Measurements from ENCODE around the gene RGR. TPM values are rescaled to one million over a fixed set of nuclear protein-coding genes. Genes with fewer than 3 reads are reported as not detected.
A peak's percentile ranks its signal among the peaks of the same experiment; 100 is the strongest.
"Not testable (repeated sequence)": the region's sequence is repeated elsewhere in the genome, so short reads cannot be mapped to it uniquely, and the experiment has no call there.

RGR gene
- total RNA-seq, 2 experiments from 2014 or later = not detected

DNA sequence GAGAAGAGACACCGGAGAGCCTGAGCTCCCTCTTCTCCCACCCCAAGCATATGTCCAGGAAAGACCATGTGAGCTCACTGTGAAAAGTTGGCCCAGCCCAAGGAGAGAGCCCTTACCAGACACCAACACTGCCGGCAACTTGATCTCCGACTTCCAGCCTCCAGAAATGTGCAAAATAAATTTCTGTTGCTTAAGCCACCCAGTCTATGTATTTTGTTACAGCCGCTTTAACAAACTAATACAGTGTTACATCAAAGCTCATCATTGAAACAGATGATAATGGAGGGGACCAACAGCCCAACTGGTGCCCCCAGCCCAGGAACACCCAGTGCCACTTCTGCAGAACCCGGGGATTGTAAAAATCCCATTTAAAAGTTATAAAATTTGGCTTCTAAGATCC lies 18.9 kb downstream of the RGR start:
- Mint-ChIP-seq H3K36me3 (no peaks in the 10 kb centered on the region), H3K27me3 (peaks cover 17% of the 10 kb centered on the region), H3K4me3 (no peak overlapping the region), H3K27ac (no peak overlapping the region), H3K9me3 (no peaks in the 10 kb centered on the region), H3K4me1 (ENCODE audit: low read depth) (peaks cover 24% of the 10 kb centered on the region)
- intact Hi-C loops (cut with micrococcal nuclease) = no loop called here
- POLR2A ChIA-PET = no interaction called here
- CTCF ChIA-PET = interaction anchor here (1.0 to 12.0 kb wide), 11 partner anchors 9 to 286 kb away, joined by 3 to 336 read pairs (median 7); partner anchors contain the start of gene CCSER2
- no peak for DNase-seq

DNA sequence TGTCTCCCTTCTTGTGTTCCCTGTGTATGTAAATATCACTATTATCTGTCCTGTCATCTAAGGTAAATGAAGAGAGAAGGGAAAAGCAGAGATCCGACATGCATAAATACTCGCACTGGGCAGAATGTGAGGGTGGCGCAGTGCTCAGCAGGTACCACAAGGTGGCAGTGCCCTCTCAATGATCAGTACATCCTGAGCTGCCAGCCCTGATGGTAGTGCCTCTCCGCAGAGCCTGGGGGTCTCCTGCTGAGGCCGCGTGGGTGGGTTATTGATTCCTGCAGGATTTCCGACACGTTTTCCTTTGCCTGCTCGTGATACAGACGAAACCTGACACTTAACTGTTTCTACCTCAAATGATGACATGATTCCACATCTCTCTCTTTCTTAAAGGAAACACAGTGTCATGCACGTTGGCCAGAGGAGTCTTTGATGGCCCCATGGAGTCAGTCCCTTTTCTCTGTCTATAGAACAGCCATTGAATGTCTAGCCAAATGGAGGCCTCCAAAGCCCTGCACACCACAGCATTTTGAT lies 19.8 kb downstream of the RGR start:
- no peaks in the 10 kb centered on the region for H3K36me3 Mint-ChIP-seq
- peaks cover 17% of the 10 kb centered on the region for H3K27me3 Mint-ChIP-seq
- peaks cover 28% of the 10 kb centered on the region for H3K4me1 Mint-ChIP-seq (ENCODE audit: low read depth)
- no peaks in the 10 kb centered on the region for H3K9me3 Mint-ChIP-seq
- ChIA-PET POLR2A (no interaction called here), CTCF (interaction anchor here (0.6 to 12.0 kb wide), 23 partner anchors 8 to 451 kb away, joined by 3 to 336 read pairs (median 4); partner anchors contain the start of gene CCSER2)
- H3K4me3 Mint-ChIP-seq = no peak overlapping the region
- peak; percentile 80 for DNase-seq
- intact Hi-C loops (cut with micrococcal nuclease) = loop anchor here (5.0 kb wide), 1 partner anchor 168 kb away; no protein-coding TSS in a partner anchor
- no peak overlapping the region for H3K27ac Mint-ChIP-seq

DNA sequence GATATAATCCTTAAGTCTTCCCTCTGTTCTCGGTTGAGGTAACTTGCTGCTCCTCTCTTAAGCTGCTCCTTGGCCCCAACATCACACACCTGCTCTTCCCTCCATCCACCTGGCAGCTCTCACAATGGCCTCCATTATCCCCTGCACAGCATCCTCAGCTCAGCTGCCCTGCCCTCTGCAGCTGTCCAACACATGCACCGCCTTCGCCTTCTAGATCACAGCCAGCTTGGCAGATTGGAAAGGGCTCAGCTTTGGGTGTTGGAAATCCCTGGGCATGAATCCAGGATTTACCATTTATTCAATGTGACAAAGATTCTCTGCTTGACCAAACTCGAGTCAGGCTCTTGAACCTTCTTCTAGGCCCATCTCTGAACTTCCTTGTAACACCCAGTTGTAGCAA lies 20.6 kb downstream of the RGR start:
- intact Hi-C loops (cut with micrococcal nuclease) = loop anchor here (5.0 kb wide), 1 partner anchor 167 kb away; no protein-coding TSS in a partner anchor
- Mint-ChIP-seq H3K27me3 (peaks cover 15% of the 10 kb centered on the region), H3K4me1 (ENCODE audit: low read depth) (peaks cover 32% of the 10 kb centered on the region), H3K36me3 (no peaks in the 10 kb centered on the region), H3K27ac (no peak overlapping the region), H3K9me3 (no peaks in the 10 kb centered on the region), H3K4me3 (no peak overlapping the region)
- no peak for DNase-seq
- POLR2A ChIA-PET = interaction anchor here (0.7 kb wide), 1 partner anchor 63 kb away, joined by 3 read pairs; the partner anchor contains the start of gene CCSER2
- CTCF ChIA-PET = interaction anchor here (0.6 to 12.0 kb wide), 15 partner anchors 9 to 284 kb away, joined by 3 to 336 read pairs (median 5); partner anchors contain the start of gene CCSER2

DNA sequence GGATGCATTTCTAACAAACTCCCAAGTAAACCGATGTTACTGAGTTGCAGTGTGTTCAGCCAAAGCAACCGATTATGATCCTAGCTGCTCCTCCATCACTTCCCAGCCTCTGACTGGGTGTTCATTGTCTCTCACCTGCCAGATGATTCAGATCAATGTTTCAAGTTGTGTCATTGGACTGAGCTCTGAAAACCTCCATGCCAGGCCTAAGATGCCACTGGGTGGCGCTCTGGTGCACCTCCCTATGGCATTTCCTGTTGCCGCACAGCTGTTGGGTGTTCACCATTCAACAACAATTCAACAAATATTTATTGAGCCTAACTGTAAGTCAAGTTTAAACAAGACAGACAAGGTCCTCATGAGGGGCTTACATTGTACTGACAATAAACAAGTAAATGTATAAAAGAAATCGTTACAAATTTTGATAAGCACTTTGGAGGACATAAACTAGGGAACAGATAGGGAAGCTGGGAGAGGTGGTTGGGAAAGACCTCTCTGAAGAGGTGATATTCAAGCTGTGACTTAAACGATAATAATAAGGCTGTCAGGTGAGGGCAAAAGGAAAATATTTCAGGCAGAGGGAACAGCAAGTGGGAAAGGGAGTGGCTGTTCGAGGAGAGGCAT lies 22.8 kb downstream of the RGR start:
- Mint-ChIP-seq H3K4me1 (ENCODE audit: low read depth) (peaks cover 36% of the 10 kb centered on the region), H3K4me3 (no peak overlapping the region), H3K9me3 (no peaks in the 10 kb centered on the region), H3K27ac (peak overlapping the region; percentile 5), H3K36me3 (no peaks in the 10 kb centered on the region), H3K27me3 (peaks cover 11% of the 10 kb centered on the region)
- intact Hi-C loops (cut with micrococcal nuclease) = loop anchor here (1.0 to 5.0 kb wide), 7 partner anchors 23 to 270 kb away; no protein-coding TSS in a partner anchor
- peak; percentile 94 for DNase-seq
- ChIA-PET POLR2A (interaction anchor here (0.5 to 1.3 kb wide), 4 partner anchors 41 to 85 kb away, joined by 3 to 5 read pairs (median 4); partner anchors contain the start of gene CCSER2), CTCF (interaction anchor here (0.6 to 12.0 kb wide), 41 partner anchors 8 to 282 kb away, joined by 3 to 336 read pairs (median 4); partner anchors contain the start of gene CCSER2)

DNA sequence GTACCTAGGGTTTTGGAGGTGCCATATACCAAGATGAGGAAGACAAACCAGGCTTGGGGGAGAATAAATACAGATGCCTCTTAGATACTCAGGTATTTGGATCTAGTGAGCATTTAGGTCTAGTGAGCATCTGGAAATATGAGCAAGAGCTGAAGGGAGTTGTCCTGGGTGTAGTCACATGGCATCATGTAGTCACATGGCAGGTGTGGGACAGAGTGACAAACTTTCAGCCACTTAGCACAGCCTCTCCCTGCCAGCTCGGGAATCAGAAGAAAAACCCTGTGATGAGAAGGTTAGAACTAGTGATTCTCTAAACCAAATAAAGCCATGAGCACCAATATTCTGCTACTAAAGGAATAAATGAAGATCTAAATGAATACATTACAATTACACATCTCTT lies 24.3 kb downstream of the RGR start:
- POLR2A ChIA-PET = interaction anchor here (1.2 kb wide), 1 partner anchor 62 kb away, joined by 3 read pairs; no protein-coding TSS in a partner anchor
- H3K27ac Mint-ChIP-seq = no peak overlapping the region

DNA sequence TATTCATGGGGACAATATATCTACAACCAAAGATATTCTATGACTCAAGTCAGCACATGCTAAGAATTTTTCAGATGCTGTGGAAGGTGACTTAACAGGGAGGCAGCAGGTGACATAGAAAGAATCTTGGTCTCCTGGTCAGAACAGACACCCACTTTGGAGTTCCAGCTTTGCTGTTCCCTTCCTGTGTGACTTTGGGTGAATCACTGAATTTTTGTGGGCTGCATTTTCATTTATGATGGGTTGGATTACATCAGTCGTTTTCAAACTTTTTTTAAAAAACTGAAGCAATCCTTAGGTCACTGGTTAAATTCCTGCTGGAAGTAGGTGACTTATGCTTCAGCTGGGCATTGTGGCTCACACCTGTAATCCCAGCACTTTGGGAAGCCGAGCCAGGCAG lies 24.9 kb downstream of the RGR start:
- intact Hi-C loops (cut with micrococcal nuclease) = loop anchor here (5.0 kb wide), 1 partner anchor 163 kb away; no protein-coding TSS in a partner anchor
- H3K36me3 Mint-ChIP-seq = no peaks in the 10 kb centered on the region
- peaks cover 32% of the 10 kb centered on the region for H3K4me1 Mint-ChIP-seq (ENCODE audit: low read depth)
- H3K9me3 Mint-ChIP-seq = no peaks in the 10 kb centered on the region
- DNase-seq = no peak
- no peak overlapping the region for H3K4me3 Mint-ChIP-seq
- no peaks in the 10 kb centered on the region for H3K27me3 Mint-ChIP-seq
- CTCF ChIA-PET = interaction anchor here (1.5 to 12.0 kb wide), 3 partner anchors 83 to 266 kb away, joined by 4 to 336 read pairs (median 5); no protein-coding TSS in a partner anchor
- POLR2A ChIA-PET = no interaction called here
- no peak overlapping the region for H3K27ac Mint-ChIP-seq

More for the DNA sequence above, 24.3 kb downstream of the RGR start:
- Mint-ChIP-seq H3K9me3 (no peaks in the 10 kb centered on the region), H3K27me3 (peaks cover 2% of the 10 kb centered on the region), H3K36me3 (no peaks in the 10 kb centered on the region), H3K4me1 (ENCODE audit: low read depth) (peaks cover 36% of the 10 kb centered on the region), H3K4me3 (no peak overlapping the region)
- intact Hi-C loops (cut with micrococcal nuclease) = loop anchor here (5.0 kb wide), 1 partner anchor 163 kb away; no protein-coding TSS in a partner anchor
- DNase-seq = no peak
- CTCF ChIA-PET = interaction anchor here (1.5 to 12.0 kb wide), 4 partner anchors 84 to 267 kb away, joined by 4 to 336 read pairs (median 12); no protein-coding TSS in a partner anchor

DNA sequence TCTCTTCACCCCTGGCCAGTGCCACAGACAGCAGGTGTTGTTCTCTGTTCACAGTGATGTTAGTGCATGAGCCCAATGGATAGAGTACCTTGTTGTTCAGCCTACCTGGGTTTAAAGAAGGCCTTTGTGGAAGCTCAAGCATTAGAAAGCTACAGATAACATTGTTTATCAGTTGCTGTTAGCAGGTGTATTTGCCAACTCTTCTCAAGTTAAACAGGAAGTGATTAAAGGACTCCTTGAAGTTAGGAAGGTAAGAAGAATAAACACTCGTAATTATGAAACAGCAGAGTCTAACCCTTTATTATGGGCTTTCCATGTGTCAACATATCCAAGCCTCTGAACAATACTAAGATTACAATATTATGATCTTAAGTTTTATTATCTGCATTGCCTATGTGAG lies 25.9 kb downstream of the RGR start:
- Mint-ChIP-seq H3K4me1 (ENCODE audit: low read depth) (peaks cover 25% of the 10 kb centered on the region), H3K27ac (no peak overlapping the region), H3K4me3 (no peak overlapping the region), H3K27me3 (no peaks in the 10 kb centered on the region), H3K9me3 (no peaks in the 10 kb centered on the region), H3K36me3 (no peaks in the 10 kb centered on the region)
- ChIA-PET CTCF (interaction anchor here (12.0 kb wide), 1 partner anchor 265 kb away, joined by 336 read pairs; no protein-coding TSS in a partner anchor), POLR2A (no interaction called here)
- intact Hi-C loops (cut with micrococcal nuclease) = no loop called here
- no peak for DNase-seq

DNA sequence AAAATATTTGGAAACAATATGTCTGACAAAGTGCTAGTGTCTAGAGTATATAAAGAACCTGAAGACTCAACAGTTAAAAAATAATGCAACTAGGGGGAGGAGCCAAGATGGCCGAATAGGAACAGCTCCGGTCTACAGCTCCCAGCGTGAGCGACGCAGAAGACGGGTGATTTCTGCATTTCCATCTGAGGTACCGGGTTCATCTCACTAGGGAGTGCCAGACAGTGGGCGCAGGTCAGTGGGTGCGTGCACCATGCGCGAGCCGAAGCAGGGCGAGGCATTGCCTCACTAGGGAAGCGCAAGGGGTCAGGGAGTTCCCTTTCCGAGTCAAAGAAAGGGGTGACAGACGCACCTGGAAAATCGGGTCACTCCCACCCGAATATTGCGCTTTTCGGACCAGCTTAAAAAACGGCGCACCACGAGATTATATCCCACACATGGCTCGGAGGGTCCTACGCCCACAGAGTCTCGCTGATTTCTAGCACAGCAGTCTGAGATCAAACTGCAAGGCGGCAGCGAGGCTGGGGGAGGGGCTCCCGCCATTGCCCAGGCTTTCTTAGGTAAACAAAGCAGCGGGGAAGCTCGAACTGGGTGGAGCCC lies 35.1 kb downstream of the RGR start:
- intact Hi-C loops (cut with micrococcal nuclease); H3K4me1 Mint-ChIP-seq (ENCODE audit: low read depth); H3K27ac Mint-ChIP-seq; H3K4me3 Mint-ChIP-seq; POLR2A ChIA-PET; H3K36me3 Mint-ChIP-seq; DNase-seq; H3K27me3 Mint-ChIP-seq; H3K9me3 Mint-ChIP-seq: not testable (repeated sequence)
- CTCF ChIA-PET = interaction anchor here (1.7 kb wide), 1 partner anchor 13 kb away, joined by 4 read pairs; no protein-coding TSS in a partner anchor

DNA sequence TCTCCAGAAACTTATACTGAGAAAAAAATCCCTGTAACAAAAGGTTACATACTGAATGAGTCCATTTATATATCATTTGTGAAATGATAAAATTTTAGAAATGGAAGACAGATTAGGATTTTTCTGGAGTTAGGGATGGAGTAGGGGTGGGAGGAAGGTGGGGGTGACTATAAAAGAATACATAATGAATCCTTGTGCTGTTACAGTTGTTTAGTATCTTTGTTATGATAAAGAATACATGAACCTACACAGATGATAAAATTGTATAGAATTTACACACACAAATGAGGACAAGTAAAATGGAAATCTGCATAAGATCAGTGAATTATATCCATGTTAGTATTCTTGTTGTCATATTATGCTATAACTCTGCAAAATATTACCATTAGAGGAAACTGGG lies 41.8 kb downstream of the RGR start:
- no peaks in the 10 kb centered on the region for H3K4me1 Mint-ChIP-seq (ENCODE audit: low read depth)
- ChIA-PET POLR2A (no interaction called here), CTCF (no interaction called here)
- no peaks in the 10 kb centered on the region for H3K36me3 Mint-ChIP-seq
- H3K27me3 Mint-ChIP-seq = no peaks in the 10 kb centered on the region
- H3K27ac Mint-ChIP-seq = no peak overlapping the region
- H3K4me3 Mint-ChIP-seq = no peak overlapping the region
- DNase-seq = no peak
- H3K9me3 Mint-ChIP-seq = no peaks in the 10 kb centered on the region
- intact Hi-C loops (cut with micrococcal nuclease) = no loop called here

DNA sequence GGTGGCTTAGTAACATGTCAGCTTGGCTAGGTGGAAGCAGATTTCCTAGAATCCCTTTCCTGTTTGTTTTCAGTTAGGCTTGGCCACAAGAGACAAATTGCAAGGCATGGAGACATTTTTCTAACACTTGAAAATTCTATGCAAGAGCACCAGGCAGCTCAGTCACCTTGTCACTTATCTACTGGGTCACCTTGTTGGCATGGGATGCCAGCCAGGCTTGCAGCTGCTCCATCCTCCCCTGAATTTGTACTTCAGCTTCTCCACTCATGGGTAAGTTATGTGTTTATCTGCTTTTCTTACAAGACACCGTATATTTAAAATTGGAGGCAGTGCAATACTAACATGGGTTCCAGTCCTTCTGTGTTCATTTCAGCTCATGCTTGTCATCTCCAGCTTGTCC lies 43.3 kb downstream of the RGR start:
- no peaks in the 10 kb centered on the region for H3K27me3 Mint-ChIP-seq
- H3K36me3 Mint-ChIP-seq = no peaks in the 10 kb centered on the region
- H3K4me3 Mint-ChIP-seq = no peak overlapping the region
- DNase-seq = no peak
- ChIA-PET POLR2A (no interaction called here), CTCF (interaction anchor here (1.0 to 1.8 kb wide), 3 partner anchors 11 to 252 kb away, joined by 3 to 5 read pairs (median 5); no protein-coding TSS in a partner anchor)
- H3K27ac Mint-ChIP-seq = no peak overlapping the region
- intact Hi-C loops (cut with micrococcal nuclease) = no loop called here
- H3K9me3 Mint-ChIP-seq = no peaks in the 10 kb centered on the region
- H3K4me1 Mint-ChIP-seq (ENCODE audit: low read depth) = peaks cover under 1% of the 10 kb centered on the region

DNA sequence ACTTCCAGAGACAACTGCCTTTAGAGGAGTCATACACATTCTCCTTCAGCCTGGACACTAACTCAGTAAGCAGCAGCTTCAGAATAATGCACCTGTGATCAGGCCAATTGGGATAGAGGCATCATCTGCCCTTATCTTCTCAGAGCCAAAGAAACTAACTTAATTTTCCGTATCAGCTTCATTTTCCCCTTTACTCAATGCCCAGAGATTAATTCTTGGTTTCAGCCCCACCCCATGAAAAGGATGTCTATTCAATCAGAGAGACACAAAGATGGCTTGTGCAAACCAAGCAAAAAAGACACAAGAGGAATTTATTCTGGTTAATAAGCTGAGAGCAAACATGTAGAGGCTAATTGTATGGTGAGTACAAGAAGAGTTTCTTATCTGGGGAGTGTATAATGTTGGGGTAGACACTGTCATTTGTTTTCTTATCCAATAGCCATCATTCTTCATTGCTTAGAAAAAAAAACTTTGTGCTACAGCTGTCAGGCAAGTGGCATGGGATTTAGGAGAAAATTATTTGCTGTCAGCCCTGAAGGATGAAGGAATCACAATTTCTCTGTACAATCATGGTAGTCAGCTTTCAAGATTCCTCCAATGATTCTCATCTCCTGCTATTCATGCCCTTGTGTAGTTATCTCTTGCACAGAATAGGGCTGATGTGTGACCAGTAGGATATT lies 44.8 kb downstream of the RGR start:
- Mint-ChIP-seq H3K27me3 (no peaks in the 10 kb centered on the region), H3K36me3 (no peaks in the 10 kb centered on the region), H3K4me3 (no peak overlapping the region), H3K27ac (no peak overlapping the region), H3K4me1 (ENCODE audit: low read depth) (peaks cover 15% of the 10 kb centered on the region), H3K9me3 (no peaks in the 10 kb centered on the region)
- intact Hi-C loops (cut with micrococcal nuclease) = loop anchor here (2.0 kb wide), 1 partner anchor 23 kb away; no protein-coding TSS in a partner anchor
- ChIA-PET CTCF (interaction anchor here (1.1 to 1.8 kb wide), 4 partner anchors 22 to 251 kb away, joined by 3 to 5 read pairs (median 4); no protein-coding TSS in a partner anchor), POLR2A (no interaction called here)
- no peak for DNase-seq

All from activated CD4-positive, alpha-beta memory T cell treated with anti-CD3 and anti-CD28 coated beads for 36 hours (primary cell).